Neural progenitor cell (in vitro differentiated cells): ENCODE results near the gene DHODH.

ENCODE experiments used
- CTCF ChIP-seq: fragments of 200-600 bp; sonication (generic); IDR thresholded peaks from 2 replicates; pipeline ENCODE4 v1.5.1; 2017; ENCODE audit warnings: antibody characterized with exemption, mild to moderate bottlenecking
- EZH2 ChIP-seq: fragments of 200-600 bp; sonication (generic); IDR thresholded peaks from 2 replicates; pipeline ENCODE4 v1.6.1; 2017; ENCODE audit warnings: antibody characterized with exemption, mild to moderate bottlenecking, moderate library complexity

GRCh38 chr16:72043539-72043938 is 35.0 kb downstream of the DHODH start:
- TF ChIP-seq EZH2: no peak
- no peak for TF ChIP-seq CTCF
